Activated CD4-positive, CD25-positive, alpha-beta regulatory T cell treated with anti-CD3 and anti-CD28 coated beads, Interleukin-2, amount 50 U/mL, for 24 hours (primary cell): ENCODE results near the gene LKAAEAR1.
A peak's percentile ranks its signal among the peaks of the same experiment; 100 is the strongest.

Source experiments
- ATAC-seq, 2 donors: fragments of 150-1000 bp; cut with Tn5 transposase; one replicate each; pipeline ENCODE4 v1.10.0; 2021; ENCODE audit warnings: mild to moderate bottlenecking in 1 of 2, moderate library complexity in 1 of 2

LKAAEAR1 gene

DNA sequence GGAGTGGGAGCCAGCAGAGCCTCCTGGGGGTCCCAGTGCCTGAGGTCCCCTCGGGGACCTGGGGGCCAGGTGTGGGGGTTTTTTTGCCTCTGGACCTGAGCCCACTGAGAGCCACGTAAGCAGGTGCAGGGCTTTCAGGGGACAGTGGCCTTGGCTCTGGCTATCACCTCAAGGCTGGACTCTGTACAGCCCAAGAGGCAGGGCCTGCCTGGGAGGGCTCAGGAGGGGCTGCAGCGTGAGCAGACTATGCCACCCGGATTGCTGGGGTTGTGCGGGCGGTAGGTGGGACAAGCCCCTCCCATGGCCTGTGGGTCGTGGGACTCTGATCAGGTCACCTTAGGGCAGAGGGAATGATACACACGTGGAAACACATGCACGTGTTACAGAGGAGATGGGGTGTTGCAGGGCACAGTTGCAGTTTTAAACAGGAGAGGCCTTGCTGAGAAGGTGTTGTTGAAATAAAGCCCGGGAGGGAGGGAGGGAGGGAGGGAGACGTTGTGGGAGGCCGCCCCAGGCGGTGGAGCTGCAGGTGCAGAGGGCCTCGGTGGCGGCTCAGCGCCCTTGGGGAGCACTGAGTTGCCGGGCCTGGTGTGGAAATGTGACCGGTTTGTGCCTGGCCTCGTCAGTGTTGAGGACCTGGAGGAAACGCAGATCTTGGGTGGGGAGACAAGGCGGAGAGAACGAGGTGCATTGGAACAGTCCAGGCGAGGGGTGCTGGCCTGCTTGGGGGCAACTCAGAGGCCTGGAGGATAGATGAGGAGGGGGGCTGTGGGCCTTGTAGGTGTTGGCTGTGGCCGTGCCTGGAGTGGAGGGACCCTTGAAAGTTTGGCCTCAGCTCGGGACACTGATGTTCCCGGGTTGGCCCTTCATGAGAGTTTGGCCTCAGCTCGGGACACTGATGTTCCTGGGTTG, 18.9 kb downstream of the LKAAEAR1 start:
- ATAC-seq, result no peak

DNA sequence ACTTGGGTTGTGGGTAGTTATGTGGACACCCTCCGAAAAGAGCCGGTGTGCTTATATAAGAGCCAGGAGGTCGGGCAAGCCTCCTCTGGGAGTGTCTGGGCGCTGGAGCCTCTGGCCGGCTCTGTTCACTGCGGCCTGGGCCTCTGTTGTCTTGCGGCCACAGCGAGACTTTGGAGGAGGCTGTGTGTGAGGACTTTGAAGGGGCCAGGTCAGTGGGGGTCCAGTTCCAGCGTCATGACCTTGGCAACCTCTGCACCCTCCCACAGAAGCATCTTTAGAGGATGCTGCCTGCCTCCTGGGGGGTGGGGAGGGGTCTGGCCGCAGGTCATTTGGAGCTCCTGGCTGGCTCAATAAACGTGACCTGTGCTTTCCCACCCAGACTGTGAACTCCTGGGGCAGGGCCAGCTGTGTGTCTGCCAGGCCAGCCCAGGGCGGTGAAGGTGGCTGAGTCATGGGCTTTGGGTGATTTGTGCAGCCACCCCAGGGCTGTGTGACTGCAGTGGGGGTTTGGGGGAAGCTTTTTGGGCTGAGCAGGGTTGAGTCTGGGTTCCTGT, 20.0 kb downstream of the LKAAEAR1 start:
- no peak for ATAC-seq

DNA sequence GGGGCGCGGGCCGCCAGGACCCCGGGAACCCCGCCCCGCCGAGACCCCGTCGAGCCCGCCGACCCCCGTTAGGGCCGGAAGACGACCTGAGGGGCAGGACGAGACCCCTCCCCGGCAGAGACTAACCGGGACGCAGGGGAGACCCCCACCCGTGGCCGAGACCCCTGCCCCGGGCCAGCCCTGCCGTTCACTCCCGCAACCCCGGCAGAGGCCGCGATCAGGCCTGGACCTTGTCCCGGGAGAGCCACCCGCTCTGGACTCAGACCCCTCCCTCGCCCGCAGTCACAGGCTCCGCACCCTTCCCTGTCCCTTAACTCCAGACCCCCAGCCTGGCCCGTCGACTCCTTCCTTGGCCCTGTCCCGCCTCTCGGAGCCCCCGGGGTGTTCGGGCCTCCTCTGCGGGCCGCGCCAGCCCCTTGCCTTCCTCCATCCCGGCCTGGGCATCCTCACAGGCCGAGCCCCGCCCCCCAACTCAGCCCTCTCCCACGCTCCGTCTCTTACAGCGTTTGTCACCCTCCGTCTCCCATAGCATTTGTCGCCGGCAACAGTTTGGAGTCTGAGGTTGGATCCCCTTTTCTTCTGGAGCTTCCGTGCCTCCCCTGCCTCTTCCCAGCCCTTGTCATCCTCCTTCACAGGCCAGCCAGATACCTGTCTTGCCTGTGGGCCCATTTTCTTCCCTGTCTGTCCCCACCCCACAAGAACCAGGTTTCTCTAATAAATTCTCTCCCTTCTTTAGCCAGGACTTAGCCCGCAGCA, 20.6 kb downstream of the LKAAEAR1 start:
- no peak for ATAC-seq

DNA sequence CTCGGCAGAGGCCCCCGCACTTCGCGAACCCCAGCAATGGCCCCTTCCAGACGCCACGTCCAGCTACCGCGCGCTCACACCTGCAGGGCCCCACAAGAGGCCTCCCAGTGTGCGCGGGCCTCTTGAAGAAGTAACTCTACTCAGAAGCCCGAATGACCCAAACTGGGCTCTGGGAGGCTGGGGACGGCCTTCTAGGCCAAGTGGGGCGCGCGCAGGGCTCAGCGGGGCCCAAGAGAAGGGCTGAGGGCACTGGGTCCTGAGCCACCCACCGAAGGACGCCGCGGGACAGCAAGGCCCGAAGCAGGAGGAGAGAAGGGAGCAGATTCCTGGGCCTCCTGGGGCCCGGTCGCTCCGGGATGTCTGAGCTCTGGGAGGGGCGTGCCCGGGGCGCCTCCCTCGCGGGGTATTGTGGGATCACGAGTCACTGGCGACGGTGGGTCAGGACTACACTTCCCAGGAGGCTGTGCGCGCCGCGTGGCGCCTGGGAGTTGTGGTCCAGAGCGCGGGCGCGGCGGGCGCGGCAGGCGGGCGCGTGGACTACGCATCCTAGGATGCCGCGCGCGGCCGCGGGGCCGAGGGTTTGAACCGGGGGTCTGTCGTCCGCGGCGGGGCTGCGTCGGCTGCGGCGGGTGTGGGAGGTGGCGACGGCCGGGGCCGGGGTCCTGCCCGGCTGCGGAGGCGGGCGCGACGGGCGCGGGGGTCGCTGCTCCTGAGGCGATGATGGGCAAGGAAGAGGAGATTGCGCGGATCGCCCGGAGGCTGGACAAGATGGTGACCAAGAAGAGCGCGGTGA, 21.4 kb downstream of the LKAAEAR1 start, which contains the start of gene TCEA2:
Gene TCEA2 (plus strand): TSS at position 603 of the 793 bp plus-strand sequence. CDS start 115 bp downstream, at position 718.
- peak; percentile 96 to 98 for ATAC-seq

DNA sequence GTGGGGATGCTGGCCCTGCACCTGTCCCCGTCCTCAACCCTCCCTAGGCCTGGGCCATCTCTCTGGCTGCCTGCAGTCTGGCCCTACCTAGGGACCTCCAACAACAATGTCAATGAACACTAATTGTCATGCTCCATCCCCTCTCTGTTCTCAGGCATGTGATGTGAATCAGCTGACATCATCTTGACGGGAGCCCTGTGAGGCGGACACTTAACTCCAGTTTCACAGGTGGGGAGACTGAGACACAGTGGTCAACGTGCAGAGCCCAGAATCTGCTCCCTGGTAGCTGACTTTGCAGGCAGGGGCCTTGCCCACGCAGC, 22.0 kb downstream of the LKAAEAR1 start:
- no peak for ATAC-seq

DNA sequence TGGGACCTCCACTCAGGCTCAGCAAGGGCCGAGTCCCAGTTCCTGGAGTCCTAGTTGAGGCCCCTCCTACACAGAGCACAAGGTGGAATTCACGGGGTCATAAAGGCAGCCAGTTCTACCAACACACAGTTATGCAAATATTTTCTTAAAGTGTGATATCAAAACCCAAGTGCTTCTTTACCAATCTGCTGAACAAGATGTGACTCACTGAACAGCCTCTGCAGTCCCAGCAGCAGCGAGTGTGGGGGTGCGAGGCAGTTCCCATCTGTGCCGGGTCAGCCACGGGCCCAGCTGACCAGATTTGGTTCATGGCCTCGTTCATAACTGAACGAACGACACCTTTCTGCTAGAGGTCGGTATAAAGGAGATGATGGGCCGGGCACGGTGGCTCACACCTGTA, 25.7 kb downstream of the LKAAEAR1 start:
- ATAC-seq, result no peak

DNA sequence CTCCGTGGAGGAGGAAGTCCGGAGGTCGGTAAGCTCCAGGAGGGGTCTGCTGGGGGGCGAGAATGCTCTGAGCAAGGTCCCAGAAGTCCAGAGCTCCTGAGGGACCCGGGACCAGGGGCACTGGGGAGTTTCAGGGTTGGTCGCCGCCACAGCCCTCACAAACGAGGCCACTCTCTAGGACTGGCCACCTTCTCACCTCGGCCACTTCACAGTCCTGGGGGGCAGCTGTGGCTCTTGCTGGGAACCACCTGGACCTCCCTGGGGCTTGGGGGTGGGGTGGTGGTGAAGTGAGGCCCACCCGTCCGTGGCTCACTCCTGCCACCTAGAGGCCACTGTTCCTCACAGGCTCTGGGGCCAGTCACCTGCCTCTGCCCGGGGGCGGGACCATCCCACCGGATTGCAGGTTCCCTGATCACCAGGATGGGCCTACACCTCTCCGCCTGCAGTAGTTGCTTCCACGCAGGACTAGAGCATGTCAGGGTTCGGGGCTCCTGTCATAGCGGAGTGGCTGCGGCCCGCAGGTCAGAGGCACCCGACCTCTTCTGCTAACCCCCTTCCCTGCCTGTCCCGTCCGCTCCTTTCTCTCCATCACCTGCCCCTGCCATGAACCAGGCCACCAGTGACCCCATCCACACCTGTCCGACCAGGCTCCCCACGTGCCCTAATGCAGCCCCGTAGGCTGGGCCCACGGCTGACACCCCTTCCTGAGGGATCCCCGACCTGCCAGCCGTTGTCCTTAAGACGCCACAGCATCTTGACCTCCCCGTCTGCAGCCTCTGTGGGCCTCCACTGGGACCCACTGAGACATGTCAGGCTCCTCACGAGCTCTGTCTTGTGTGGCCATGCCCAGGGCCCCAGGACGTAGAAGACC, 26.3 kb downstream of the LKAAEAR1 start:
- ATAC-seq, result peak; percentile 80 to 87

DNA sequence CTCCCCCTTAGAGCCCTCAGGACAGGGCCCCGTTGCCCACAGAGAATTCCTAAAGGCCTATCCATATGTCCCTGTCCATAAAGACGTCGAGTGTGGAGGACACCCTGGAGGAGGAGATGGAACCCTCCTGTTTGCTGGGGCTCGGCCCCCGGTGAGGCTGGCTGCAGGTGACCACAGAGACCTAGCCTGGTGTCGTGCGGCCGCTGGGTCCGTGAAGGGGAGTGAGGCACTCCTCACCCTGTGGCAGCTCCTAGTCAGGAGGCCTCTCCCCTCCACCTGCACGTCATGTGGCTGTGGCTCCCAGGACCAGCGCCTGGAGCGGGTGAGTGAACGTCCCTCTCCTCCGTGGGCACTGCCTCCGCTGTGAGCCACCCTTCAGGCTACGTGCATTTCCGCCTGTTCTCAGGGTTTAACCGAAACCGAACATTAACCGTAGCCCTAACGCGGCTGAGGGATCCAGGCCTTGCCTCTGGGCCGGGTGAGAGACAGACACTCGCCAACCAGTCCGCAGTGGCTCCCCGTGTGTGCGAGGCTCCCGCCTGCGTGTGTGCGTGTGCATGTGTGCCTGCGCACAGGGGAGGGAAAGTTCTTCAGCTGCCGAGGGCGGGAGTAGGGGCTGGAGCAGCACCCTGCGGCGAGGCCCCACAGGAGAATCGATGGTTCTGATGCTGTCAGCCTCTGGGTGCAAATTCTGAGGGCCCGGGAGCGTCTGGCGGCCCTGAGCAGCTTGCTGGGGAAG, 27.1 kb downstream of the LKAAEAR1 start:
- peak in 1 of 2 donors; percentile 21 for ATAC-seq

DNA sequence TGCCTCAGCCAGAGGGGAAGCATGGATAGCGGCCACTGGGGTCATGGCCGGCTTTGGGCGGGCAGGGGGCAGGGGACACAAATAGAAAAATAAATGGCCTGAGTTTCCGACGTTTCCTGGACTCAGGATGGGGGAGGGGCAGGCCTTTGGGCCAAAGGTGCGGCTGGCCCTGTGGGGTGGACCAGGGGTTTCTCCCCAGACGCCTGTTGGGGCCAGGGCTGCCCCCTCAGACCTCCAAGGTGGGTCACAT, 27.6 kb downstream of the LKAAEAR1 start:
- no peak for ATAC-seq

DNA sequence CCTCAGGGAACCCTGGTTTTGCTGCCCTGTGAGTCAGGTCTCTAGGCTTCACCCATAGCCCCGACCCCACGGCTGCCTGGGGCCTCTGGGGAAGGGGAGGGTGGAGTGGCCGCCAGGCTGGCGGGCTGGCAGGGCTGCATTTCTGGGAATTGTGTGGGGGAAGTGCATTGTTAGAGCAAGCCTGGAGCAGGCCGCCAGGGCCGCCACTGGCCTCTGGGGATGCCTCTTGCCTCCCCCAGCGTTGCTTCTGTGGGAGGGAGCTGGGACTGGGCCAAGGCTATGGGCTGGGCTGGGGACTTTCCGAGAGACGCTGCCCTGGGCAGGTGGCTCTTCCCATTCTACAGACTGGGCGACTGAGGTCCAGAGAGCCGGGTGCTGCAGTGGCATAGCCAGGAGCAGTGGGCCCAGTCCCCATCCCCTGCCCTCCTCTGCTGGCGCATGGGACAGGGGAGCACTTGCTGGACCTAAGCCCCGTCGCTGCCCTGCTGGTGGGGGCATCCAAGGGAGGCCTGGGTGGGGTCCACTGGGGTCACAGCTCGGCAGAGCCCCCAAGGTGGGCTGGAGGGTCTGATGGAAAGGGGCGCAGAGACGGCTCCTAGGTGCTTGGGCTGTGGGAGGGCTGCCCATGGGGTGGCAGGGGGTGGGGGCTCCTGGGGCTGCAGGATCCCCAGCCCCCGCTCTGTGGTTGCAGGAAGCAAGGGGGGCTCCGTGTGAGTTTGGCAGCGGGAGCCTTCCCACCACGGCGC, 28.1 kb downstream of the LKAAEAR1 start:
- ATAC-seq, result no peak

DNA sequence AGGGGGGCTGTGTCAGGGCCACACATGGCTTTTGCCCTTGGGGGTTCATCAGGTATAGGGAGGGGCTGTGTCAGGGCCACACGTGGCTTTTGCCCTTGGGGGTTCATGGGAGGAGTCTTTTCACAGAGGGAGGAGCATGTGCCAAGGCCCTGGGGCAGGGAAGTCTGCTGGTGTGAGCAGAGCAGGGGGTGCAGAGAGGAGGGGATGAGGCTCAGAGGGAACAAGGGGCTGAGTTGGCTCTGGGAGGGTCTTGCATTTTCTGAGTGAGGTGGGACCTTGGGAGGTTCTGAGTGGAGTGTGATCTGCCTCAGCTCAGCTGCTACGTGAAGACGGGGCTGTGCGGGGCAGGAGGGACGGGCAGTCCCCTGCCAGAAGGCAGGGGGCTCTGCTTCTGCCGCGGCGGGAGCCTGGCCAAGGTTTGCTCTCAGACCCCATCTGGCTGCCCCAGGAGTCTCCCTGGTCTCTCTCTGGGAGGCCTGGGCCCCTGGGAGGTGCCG, 28.8 kb downstream of the LKAAEAR1 start:
- no peak for ATAC-seq

DNA sequence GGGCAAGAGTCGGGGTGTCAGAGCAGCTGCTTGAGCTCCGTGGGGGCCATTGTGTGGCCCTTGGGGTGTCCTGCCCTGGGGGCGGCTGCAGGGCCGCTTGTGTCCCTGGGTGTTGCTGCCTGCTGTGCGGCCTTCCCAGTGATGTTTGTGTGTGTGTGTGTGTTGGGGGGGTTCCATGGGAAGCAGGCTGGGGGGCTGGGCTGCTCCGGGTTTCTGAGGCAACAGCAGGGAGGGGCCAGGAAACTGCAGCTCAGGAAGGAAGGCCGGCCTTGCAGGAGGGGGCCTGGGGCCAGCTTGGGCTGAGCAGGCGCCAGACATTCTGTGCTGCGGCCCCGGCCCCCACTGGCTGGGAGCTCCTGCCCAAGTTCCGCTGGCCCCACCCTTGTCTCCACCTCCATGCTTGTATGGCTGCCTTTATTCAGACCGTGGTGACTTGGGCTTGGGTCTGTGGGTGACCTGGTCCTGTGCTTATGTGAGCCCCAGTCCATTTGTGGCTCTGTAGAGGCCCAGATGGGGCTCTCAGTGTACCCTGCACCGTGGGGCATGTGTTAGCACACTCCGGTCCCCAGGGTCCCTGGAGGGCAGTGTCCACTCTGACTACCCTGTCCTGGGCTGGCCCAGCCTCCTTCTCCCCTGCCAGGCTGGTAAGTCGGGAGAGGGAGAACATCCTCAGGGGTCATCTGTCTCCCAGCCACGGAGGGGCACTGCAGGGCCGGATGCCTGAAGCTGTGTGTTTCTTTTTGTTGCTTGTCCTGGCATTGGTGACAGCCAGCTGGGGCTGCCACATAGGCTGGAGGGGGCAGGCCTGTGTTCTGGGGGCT, 30.1 kb downstream of the LKAAEAR1 start:
- ATAC-seq, result no peak

DNA sequence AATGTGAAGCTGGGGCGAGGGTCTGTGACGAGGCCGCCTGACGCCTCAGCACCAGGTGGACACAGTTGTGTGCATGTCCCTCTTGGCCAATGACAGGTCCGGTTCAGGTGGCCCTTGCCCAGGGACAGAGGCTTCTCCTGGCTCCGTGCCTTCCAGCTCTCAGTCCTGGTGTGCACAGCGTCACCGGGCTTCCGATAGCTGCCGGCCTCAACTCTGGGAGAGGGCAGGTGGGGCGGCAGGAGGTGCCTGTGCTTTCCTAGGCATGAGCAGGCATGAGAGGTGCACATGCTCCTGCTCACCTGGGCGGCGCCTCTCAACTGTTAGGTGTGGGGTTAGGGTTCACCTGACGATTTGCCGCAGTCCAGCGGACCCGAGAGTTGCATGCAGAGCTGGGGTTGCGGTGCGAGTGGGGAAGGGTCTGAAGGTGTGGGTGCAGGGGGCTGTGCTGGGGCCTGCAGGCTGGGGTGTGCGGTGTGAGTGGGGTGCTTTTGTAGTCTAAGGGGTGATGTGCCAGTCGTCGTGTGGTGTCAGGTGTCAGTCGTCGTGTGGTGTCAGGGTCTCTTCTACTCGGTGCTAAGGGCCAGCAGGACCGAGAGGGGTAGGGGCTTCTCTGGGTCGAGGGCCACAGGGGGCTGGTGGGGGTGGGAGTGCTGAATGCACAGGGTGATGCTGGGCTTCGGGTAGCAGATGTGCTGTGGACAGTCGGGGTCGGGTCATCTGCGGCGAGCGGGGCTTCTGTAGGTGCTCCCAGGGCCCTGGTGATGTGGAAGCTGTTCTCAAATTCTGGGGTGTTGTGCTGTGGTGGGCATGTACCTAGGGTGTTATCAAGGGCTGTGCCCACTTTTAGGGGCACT, 31.0 kb downstream of the LKAAEAR1 start:
- ATAC-seq, result no peak

DNA sequence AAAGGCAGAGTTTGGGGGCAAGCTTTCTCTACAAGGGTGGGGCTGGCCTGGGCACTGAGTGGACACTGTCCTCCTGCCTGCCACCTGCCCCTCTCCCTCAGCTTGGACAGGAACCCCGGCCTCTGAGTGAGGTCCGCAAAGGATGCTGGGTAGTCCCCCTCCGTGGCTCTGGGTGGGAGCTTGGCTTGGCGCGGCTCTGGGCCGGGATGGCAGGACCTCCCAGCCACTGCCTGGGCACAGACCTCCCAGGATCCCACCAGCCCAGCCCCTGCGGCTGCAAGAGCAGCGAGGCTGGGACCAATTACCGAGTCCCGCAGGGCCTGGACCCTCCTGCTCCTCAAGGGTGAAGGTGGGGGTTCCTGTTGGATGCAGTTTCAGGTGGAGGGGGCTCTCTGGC, 31.9 kb downstream of the LKAAEAR1 start:
- no peak for ATAC-seq

DNA sequence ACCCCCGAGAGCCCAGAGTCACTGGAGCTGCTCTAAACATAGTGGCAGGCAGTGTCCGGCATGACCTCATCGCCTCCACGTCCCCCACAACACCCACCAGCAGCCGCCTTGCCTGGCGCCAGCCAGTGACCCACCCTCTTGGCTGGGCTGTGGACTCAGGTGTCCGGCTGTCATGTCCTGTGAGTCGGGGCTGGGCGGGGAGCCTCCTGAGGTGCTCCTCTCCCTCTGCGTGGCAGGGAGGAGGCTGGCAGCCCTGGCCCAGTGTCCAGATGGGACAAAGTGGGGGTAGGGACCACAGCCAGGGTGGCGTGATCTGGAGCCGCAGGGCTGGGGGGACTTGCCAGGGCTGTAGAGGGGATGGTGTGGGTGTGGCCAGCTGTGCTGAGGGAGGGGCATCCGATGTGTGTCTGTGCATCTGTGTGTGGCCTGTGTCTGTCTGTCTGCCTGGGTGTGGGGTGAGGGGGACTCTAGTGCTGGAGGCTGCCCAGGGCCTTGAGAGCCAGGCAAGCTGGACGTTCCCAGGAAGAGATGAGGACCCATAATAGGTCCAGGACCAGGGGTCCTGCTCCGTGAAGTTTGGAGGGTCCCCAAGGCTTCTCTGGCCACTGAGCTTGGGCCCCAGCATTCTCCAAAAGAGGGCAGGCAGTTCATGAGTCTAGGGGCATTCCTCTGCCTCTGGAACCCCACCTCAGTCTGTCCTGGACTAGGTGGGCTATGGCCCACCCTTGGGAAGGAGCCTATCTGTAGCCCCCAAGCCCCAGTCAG, 32.5 kb downstream of the LKAAEAR1 start:
- no peak for ATAC-seq

DNA sequence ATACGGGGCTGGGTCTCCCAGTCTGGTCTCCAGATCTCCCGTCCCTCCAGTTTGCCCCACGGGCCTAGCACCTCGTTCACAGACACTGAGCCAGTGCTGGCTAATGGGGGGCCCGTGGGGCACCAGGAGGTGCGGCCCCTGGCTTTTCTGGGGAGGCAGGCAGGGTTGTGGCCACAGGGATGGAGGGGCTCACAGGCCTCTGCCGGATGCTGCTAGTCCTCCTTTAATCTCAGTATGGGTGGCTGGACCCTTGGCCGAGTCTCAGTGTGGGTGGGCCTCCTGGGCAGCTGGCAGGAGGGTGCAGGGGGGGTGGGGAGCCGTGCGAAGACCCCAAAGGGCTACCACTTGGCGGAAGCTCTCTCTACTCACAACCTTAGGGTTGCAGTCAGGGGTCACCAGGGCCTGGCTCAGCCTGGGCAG, 33.2 kb downstream of the LKAAEAR1 start:
- no peak for ATAC-seq

DNA sequence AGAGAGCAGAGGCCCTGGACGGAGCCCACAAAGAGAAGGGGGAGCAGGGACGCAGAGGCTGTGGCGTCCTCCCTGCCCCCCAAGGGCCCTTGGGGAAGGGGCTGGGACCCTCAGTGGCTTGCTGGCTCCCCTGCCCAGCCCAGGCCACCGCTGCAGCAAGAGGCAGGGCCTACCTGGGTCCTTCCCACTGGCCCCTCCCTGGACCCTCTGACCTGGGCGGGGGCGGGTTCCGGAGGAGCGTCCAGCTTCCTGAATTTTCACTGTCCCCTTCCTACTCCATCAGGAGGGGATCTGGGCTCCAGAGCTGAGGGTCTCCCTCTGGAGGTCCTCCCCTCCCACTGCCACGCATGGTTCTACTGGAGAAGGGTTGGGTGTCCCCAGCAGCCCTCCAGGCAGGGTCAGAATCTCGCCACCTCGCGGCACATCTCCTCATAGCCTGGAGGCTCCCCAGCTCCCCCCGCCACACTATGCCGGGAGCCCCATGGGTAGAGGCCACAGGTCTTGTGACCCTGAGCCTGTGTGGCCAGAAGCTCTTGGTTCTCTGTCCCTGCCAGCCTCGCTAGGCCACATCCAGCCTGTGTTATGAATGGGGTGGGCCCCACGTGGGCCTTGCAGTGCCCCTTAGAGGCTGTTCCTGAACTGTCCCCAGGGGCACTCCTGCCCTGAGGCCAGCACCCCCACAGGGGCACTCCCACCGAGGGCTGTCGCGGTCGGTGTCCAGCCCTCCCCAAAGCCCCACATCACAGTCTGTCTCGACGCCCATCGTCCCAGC, 33.8 kb downstream of the LKAAEAR1 start:
- no peak for ATAC-seq
